Lower lobe of right lung (tissue), 2 donors: Measurements from ENCODE around the gene ZNF827. TPM values are rescaled to one million over a fixed set of nuclear protein-coding genes. Genes with fewer than 3 reads are reported as not detected.
A peak's percentile ranks its signal among the peaks of the same experiment; 100 is the strongest.

Experiments used
- ATAC-seq, 2 donors: fragments of 200-7000 bp; cut with Tn5 transposase; one replicate each; pipeline ENCODE4 v1.9.1; 2020 to 2022; ENCODE audit warnings: mild to moderate bottlenecking in 2 of 2, moderate library complexity in 2 of 2
- DNase-seq: peaks from one replicate; pipeline ENCODE4 v3.0.0-alpha.2; 2020
- H3K27ac ChIP-seq: fragments of 200-600 bp; one replicate; pipeline ENCODE4 v1.8.0; 2022
- H3K27me3 ChIP-seq: fragments of 200-600 bp; one replicate; pipeline ENCODE4 v1.8.0; 2022; ENCODE audit warnings: low read depth
- H3K36me3 ChIP-seq: fragments of 200-600 bp; one replicate; pipeline ENCODE4 v1.8.0; 2022; ENCODE audit warnings: mild to moderate bottlenecking
- H3K4me1 ChIP-seq: fragments of 200-600 bp; one replicate; pipeline ENCODE4 v1.8.0; 2022
- H3K4me3 ChIP-seq: fragments of 200-600 bp; one replicate; pipeline ENCODE4 v1.8.0; 2022; ENCODE audit warnings: mild to moderate bottlenecking
- H3K9me3 ChIP-seq: fragments of 200-600 bp; one replicate; pipeline ENCODE4 v1.8.0; 2022
- CTCF ChIP-seq: fragments of 200-600 bp; IDR thresholded peaks from one replicate; pipeline ENCODE4 v1.8.0; 2022; ENCODE audit warnings: antibody characterized with exemption, mild to moderate bottlenecking
- intact Hi-C: fragments of 100-400 bp; cut with DNase I; formaldehyde crosslinking; loops from one replicate; pipeline ENCODE4 v1.11.0; 2022
- total RNA-seq: library from RNA; stranded (reverse); fragmentation: NEBNext Ultra II Directional; extraction: Animal tissue kit (Norgen Biotek cat#: 25700); gene quantifications from one replicate; pipeline ENCODE4 v1.2.1, GENCODE V29; 2021
- donor health status: DM: no; HTN: yes; CAD: no; lungs with severe emphysema.

The ZNF827 gene
- total RNA-seq, 1 donor from 2014 or later = 11.3 TPM

GRCh38 chr4:145888393-145888792 is 50.2 kb downstream of the ZNF827 start:
- ATAC-seq (no peak), DNase-seq (no peak)
- H3K4me3 ChIP-seq = no peak overlapping the region
- no peaks in the 10 kb centered on the region for H3K27me3 ChIP-seq
- no peaks in the 10 kb centered on the region for H3K4me1 ChIP-seq
- intact Hi-C loops = no loop called here
- no peak for TF ChIP-seq CTCF
- H3K36me3 ChIP-seq = peaks cover 4% of the 10 kb centered on the region
- no peak overlapping the region for H3K27ac ChIP-seq
- H3K9me3 ChIP-seq = no peaks in the 10 kb centered on the region

DNA sequence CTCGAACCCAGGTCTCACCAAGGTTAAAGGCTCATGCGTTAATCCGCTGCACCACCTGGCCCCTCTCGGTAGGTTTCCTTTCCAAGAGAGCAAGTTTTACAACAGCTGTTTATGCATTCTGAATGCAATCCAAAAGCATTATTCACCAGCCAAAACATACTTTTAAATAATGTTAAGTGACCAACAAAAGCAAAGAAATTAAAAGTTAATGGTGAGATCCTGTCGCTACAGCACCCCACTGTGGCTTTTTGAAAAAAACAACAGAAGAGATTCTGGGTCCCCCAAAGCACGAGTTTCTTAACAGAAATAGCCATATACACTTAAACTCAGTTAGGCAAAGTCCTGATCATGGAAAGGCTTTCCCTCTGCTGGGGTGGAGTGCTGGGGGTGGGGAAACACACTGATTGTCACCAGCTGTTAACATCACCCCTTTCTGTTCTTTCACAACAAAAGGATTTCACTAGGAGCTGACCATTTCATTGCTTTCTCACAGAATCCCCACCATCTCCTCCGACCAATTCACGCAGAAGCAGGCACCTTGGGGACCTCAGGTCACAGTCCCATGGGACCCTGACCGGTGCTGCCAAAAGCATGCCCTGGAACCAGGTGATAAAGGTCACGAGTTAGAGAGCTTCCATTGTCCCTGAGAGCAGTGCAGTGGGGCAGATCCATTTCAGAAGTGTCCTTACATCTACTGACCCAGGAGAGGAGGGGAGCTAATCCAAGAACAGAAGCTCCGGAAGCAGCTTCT is 51.2 kb downstream of the ZNF827 start:
- peak; percentile 27 to 31 for ATAC-seq
- intact Hi-C loops = no loop called here
- Histone ChIP-seq H3K36me3 (peaks cover 4% of the 10 kb centered on the region), H3K27ac (peak overlapping the region; percentile 5), H3K4me1 (no peaks in the 10 kb centered on the region), H3K9me3 (no peaks in the 10 kb centered on the region), H3K4me3 (no peak overlapping the region), H3K27me3 (no peaks in the 10 kb centered on the region)
- DNase-seq = no peak
- TF ChIP-seq CTCF = no peak

GRCh38 chr4:145886871-145887240 is 51.8 kb downstream of the ZNF827 start:
- Histone ChIP-seq H3K27ac (no peak overlapping the region), H3K27me3 (no peaks in the 10 kb centered on the region), H3K4me1 (peaks cover 4% of the 10 kb centered on the region), H3K9me3 (no peaks in the 10 kb centered on the region), H3K36me3 (peaks cover 4% of the 10 kb centered on the region), H3K4me3 (no peak overlapping the region)
- DNase-seq = no peak
- intact Hi-C loops = no loop called here
- no peak for ATAC-seq
- no peak for TF ChIP-seq CTCF

- DNase-seq (no peak), ATAC-seq (no peak)
- no peaks in the 10 kb centered on the region for H3K27me3 ChIP-seq
- TF ChIP-seq CTCF = no peak
- H3K4me1 ChIP-seq = peaks cover 10% of the 10 kb centered on the region
- H3K4me3 ChIP-seq = no peak overlapping the region
- intact Hi-C loops = no loop called here
- no peak overlapping the region for H3K27ac ChIP-seq
- peaks cover 4% of the 10 kb centered on the region for H3K36me3 ChIP-seq
- no peaks in the 10 kb centered on the region for H3K9me3 ChIP-seq
Observed at GRCh38 chr4:145885666-145886065, 53.0 kb downstream of the ZNF827 start.

GRCh38 chr4:145884775-145885174 is 53.8 kb downstream of the ZNF827 start:
- Histone ChIP-seq H3K4me1 (peaks cover 12% of the 10 kb centered on the region), H3K36me3 (peaks cover 4% of the 10 kb centered on the region), H3K9me3 (no peaks in the 10 kb centered on the region), H3K27ac (no peak overlapping the region), H3K27me3 (no peaks in the 10 kb centered on the region), H3K4me3 (no peak overlapping the region)
- DNase-seq (no peak), ATAC-seq (no peak)
- intact Hi-C loops = no loop called here
- TF ChIP-seq CTCF = no peak
